Measurements from ENCODE around the gene BMPR1B.

Gene BMPR1B

GRCh38 chr4:95161781-95162469 lies 404.2 kb downstream of the BMPR1B start:
- Histone ChIP-seq H3K79me2 (ENCODE audit: control insufficient read depth, low read length) (no peaks in the 10 kb centered on the region), H3K27me3 (ENCODE audit: control insufficient read depth, low read length) (no peaks in the 10 kb centered on the region), H3K9me2 (replicated peaks; ENCODE audit: control insufficient read depth, low read length) (no peaks in the 10 kb centered on the region), H3K4me1 (ENCODE audit: control insufficient read depth, low read length) (no peaks in the 10 kb centered on the region), H4K20me1 (ENCODE audit: control insufficient read depth, insufficient read depth, low read depth, low read length) (no peaks in the 10 kb centered on the region), H3K9me3 (ENCODE audit: control insufficient read depth, insufficient read depth, low read length) (no peaks in the 10 kb centered on the region), H3K4me2 (ENCODE audit: low read length) (no peak overlapping the region), H3K4me3 (ENCODE audit: low read length) (no peak overlapping the region), H3K27ac (ENCODE audit: low read depth, low read length) (no peak overlapping the region), H3K36me3 (ENCODE audit: control insufficient read depth, low read length) (no peaks in the 10 kb centered on the region), H3F3A (ENCODE audit: control insufficient read depth, insufficient read depth) (no peaks in the 10 kb centered on the region)
- TF ChIP-seq EZH2phosphoT487 (IDR thresholded peaks at IDR 0.05; ENCODE audit: borderline replicate concordance, low read length) (no peak), CTCF (IDR thresholded peaks at IDR 0.05; ENCODE audit: low read depth, low read length, poor library complexity, severe bottlenecking) (no peak)

DNA sequence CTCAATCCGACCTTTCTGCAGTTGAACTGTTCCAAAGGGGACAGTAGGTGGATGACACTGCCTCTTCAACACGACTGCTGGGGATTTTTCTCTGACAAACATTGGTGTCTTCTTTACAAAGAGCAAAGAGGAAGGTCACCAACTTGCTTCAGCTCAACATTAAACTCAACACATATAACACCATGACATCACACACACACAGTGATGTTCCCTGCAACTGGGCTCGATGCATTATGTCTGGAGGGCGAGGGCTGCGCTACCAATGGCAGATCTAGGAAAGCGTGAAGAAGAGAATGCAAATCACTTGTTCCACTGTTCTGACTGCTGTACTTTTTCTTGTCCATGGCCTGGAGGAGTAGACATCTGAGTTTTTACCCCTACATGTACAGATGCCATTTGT lies 405.1 kb downstream of the BMPR1B start:
- H3K4me1 ChIP-seq (ENCODE audit: control insufficient read depth, low read length), result no peaks in the 10 kb centered on the region
- H3K9me3 ChIP-seq (ENCODE audit: control insufficient read depth, insufficient read depth, low read length), result no peaks in the 10 kb centered on the region
- no peaks in the 10 kb centered on the region for H3K27me3 ChIP-seq (ENCODE audit: control insufficient read depth, low read length)
- H4K20me1 ChIP-seq (ENCODE audit: control insufficient read depth, insufficient read depth, low read depth, low read length), result no peaks in the 10 kb centered on the region
- no peak overlapping the region for H3K4me3 ChIP-seq (ENCODE audit: low read length)
- no peaks in the 10 kb centered on the region for H3F3A ChIP-seq (ENCODE audit: control insufficient read depth, insufficient read depth)
- TF ChIP-seq CTCF (IDR thresholded peaks at IDR 0.05; ENCODE audit: low read depth, low read length, poor library complexity, severe bottlenecking) (no peak), EZH2phosphoT487 (IDR thresholded peaks at IDR 0.05; ENCODE audit: borderline replicate concordance, low read length) (no peak)
- H3K4me2 ChIP-seq (ENCODE audit: low read length), result no peak overlapping the region
- H3K9me2 ChIP-seq (replicated peaks; ENCODE audit: control insufficient read depth, low read length), result no peaks in the 10 kb centered on the region
- H3K27ac ChIP-seq (ENCODE audit: low read depth, low read length), result no peak overlapping the region
- H3K79me2 ChIP-seq (ENCODE audit: control insufficient read depth, low read length), result no peaks in the 10 kb centered on the region
- H3K36me3 ChIP-seq (ENCODE audit: control insufficient read depth, low read length), result no peaks in the 10 kb centered on the region

DNA sequence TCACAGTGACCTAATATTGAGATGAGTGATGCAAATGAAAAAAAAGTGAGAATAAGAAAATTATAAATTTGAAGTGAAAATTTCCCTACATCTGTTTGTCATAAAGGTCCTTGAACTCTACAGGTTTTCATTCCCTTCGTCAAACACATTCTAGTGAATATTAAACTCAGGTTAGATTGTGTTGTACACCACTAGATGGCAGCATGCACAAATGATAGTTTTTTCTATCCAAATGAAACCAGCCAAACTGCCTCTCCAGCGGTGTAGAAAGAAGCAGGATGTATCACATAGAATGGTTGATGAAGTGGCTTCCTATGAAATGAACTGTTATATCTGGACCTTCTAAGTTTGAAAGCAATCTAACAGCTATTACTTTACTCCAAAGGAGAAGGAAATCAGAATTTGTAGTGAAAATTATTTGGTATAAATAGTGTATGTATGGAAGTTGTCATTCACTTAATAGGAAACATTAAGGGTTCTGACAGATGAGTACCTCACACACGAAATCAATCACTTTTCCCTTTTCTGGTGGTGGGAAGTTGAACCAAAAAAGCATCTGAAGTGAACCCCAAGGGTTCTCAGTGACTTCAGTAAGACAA lies 408.3 kb downstream of the BMPR1B start:
- TF ChIP-seq EZH2phosphoT487 (IDR thresholded peaks at IDR 0.05; ENCODE audit: borderline replicate concordance, low read length) (no peak), CTCF (IDR thresholded peaks at IDR 0.05; ENCODE audit: low read depth, low read length, poor library complexity, severe bottlenecking) (peak; percentile 64)

More for the DNA sequence above, 408.3 kb downstream of the BMPR1B start:
- H3K4me3 ChIP-seq (ENCODE audit: low read length), result no peak overlapping the region
- H3F3A ChIP-seq (ENCODE audit: control insufficient read depth, insufficient read depth), result no peaks in the 10 kb centered on the region
- H3K36me3 ChIP-seq (ENCODE audit: control insufficient read depth, low read length), result no peaks in the 10 kb centered on the region
- no peaks in the 10 kb centered on the region for H3K4me1 ChIP-seq (ENCODE audit: control insufficient read depth, low read length)
- no peaks in the 10 kb centered on the region for H4K20me1 ChIP-seq (ENCODE audit: control insufficient read depth, insufficient read depth, low read depth, low read length)
- no peaks in the 10 kb centered on the region for H3K27me3 ChIP-seq (ENCODE audit: control insufficient read depth, low read length)
- H3K79me2 ChIP-seq (ENCODE audit: control insufficient read depth, low read length), result no peaks in the 10 kb centered on the region
- no peak overlapping the region for H3K27ac ChIP-seq (ENCODE audit: low read depth, low read length)
- H3K9me3 ChIP-seq (ENCODE audit: control insufficient read depth, insufficient read depth, low read length), result no peaks in the 10 kb centered on the region
- H3K9me2 ChIP-seq (replicated peaks; ENCODE audit: control insufficient read depth, low read length), result no peaks in the 10 kb centered on the region
- no peak overlapping the region for H3K4me2 ChIP-seq (ENCODE audit: low read length)

All from DOHH2 (cell line).